Kidney (tissue), 14 donors: Measurements from ENCODE around the gene TBC1D10A. TPM values are rescaled to one million over a fixed set of nuclear protein-coding genes. Genes with fewer than 3 reads are reported as not detected.

ENCODE experiments used
- DNase-seq, 5 donors: peaks; one replicate each; pipeline ENCODE4 v3.0.0-alpha.2; 2013 to 2020
- FAIRE-seq: peaks from 2 replicates; lab custom pipeline; 2012; peaks lifted over from hg19 to GRCh38; lab: Jason Lieb, UNC
- H3K27ac ChIP-seq, 2 donors: one replicate each; pipeline ENCODE4 v1.7.0; 2013; ENCODE audit warnings: low read depth in 2 of 2, low read length in 2 of 2, inconsistent platforms in 1 of 2
- H3K27me3 ChIP-seq: one replicate; pipeline ENCODE4 v1.7.1; 2013; ENCODE audit warnings: low read length, inconsistent platforms; ENCODE audit not compliant: control insufficient read depth, insufficient read depth
- H3K36me3 ChIP-seq, 3 donors: one replicate each; pipeline versions ENCODE4 v1.7.0 to v1.7.1; 2013; ENCODE audit warnings: low read length in 3 of 3, control low read depth in 1 of 3, inconsistent platforms in 1 of 3; ENCODE audit not compliant: insufficient read depth in 3 of 3, control insufficient read depth in 2 of 3
- H3K4me1 ChIP-seq, 3 donors: one replicate each; pipeline versions ENCODE4 v1.7.0 to v1.7.1; 2013; ENCODE audit warnings: low read length in 3 of 3, inconsistent platforms in 1 of 3, low read depth in 1 of 3; ENCODE audit not compliant: control insufficient read depth in 2 of 3, insufficient read depth in 2 of 3
- H3K4me3 ChIP-seq, 3 donors: one replicate each; pipeline versions ENCODE4 v1.7.0 to v1.8.1; 2013; ENCODE audit warnings: low read length in 3 of 3, control low read depth in 1 of 3, inconsistent platforms in 1 of 3
- H3K9ac ChIP-seq, 3 donors: one replicate each; pipeline versions ENCODE4 v1.7.0 to v1.7.1; 2013; ENCODE audit warnings: low read length in 3 of 3, control low read depth in 1 of 3, inconsistent platforms in 1 of 3
- H3K9me3 ChIP-seq, 3 donors: one replicate each; pipeline versions ENCODE4 v1.7.0 to v1.7.1; 2013; ENCODE audit warnings: low read length in 3 of 3, control low read depth in 1 of 3, inconsistent platforms in 1 of 3; ENCODE audit not compliant: control insufficient read depth in 2 of 3, insufficient read depth in 1 of 3
- CTCF ChIP-seq: IDR thresholded peaks from 3 replicates; pipeline ENCODE4 v1.5.1; 2012; ENCODE audit warnings: mild to moderate bottlenecking, moderate library complexity, borderline replicate concordance; ENCODE audit not compliant: insufficient read depth; ENCODE audit errors: extremely low read depth
- intact Hi-C: fragments of 100-400 bp; cut with DNase I; formaldehyde crosslinking; loops from one replicate; pipeline ENCODE4 v1.11.1; 2022
- polyA plus RNA-seq: library from polyadenylated mRNA; stranded (reverse); fragments of 350-450 nt; fragmentation: Illumina TruSeq; extraction: RNeasy Lipid Tissue Mini Kit (QIAGEN cat#74804); gene quantifications from one replicate; pipeline ENCODE4 v1.2.3, GENCODE V29; 2014; ENCODE audit warnings: low read depth, low replicate concordance; ENCODE audit not compliant: insufficient read depth
- total RNA-seq: library from RNA; stranded (reverse); fragmentation: NEBNext Ultra II Directional; extraction: Animal tissue kit (Norgen Biotek cat#: 25700); gene quantifications from one replicate; pipeline ENCODE4 v1.2.1, GENCODE V29; 2021
- donor health status: control.
- donor health status: control.
- donor health status: control.
- donor health status: control.
- donor health status: control.
- donor health status: DM: yes; HTN: yes; CAD: no.
- donor health status: Normal renal cell carcinoma (clear cell type).

TBC1D10A gene
- total and polyA plus RNA-seq, 2 donors from 2014 or later, result 31.0 to 34.5 TPM

DNA sequence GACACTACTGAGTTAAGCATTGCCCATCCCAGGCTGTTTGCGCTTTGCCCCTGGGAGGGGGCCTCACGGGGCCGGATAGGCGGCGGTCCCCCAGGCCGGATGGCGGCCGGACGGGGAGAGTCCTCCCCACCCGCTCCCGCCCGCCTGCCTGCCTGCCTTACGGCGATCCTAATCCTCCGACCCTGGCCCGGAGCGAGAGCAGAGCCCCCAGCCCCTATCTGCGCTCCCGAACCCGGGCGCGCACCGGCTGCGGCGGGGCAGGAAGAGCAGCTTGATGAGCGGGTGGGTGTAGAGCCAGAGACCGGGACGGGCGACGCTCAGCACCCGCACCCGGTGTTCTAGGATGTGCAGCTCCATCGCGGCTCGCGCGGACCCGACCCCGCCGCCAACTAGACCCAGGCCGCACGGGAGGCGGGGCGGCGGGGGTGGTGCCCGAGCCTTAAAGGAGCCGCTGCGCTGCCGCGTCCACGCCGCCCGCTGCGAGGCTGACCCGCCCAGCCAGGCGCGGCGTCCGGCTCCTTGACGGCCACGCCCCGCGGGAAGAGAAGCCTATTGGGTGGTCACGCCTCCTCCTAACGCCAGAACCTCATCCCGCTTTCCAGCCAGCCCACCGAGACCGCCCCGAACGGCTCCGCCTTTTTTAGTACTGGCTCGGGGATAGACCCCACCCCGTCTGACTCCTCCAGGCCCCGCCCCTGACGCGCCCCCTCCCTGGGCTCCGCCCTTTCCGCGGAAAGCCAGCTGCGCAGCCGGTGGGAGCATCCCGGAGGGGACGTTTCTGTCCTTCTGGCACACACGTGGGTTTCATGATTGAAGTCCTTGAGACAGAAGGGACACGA is 37.4 kb downstream of the TBC1D10A start, which contains the start of gene CASTOR1:
Gene CASTOR1, minus strand, starts transcription at position 365 of the 839 bp plus-strand sequence. Its CDS starts 8 bp downstream, at position 357.
- Histone ChIP-seq H3K36me3 (peaks cover 0 to 33% (median 16%) of the 10 kb centered on the region in 3 donors), H3K27me3 (no peaks in the 10 kb centered on the region), H3K27ac (peak within 1 kb of the TSS; percentile 91 to 93), H3K4me3 (peak within 1 kb of the TSS; percentile 63 to 81 (median 66)), H3K9me3 (no peaks in the 10 kb centered on the region), H3K4me1 (peaks cover 0 to 33% (median 31%) of the 10 kb centered on the region in 3 donors), H3K9ac (peak within 1 kb of the TSS in 2 of 3 donors; percentile 68 to 76)
- DNase-seq (peak; percentile 98 to 100 (median 99)), FAIRE-seq (no peak)
- no peak for TF ChIP-seq CTCF
- intact Hi-C loops, result no loop called here

- peak overlapping the region in 2 of 3 donors; percentile 66 to 76 for H3K9ac ChIP-seq
- intact Hi-C loops, result no loop called here
- no peak for FAIRE-seq
- H3K4me1 ChIP-seq, result peaks cover 0 to 33% (median 31%) of the 10 kb centered on the region in 3 donors
- peak overlapping the region; percentile 81 to 90 for H3K27ac ChIP-seq
- peaks cover 0 to 26% (median 10%) of the 10 kb centered on the region in 3 donors for H3K36me3 ChIP-seq
- DNase-seq, result peak in 2 of 5 donors; percentile 31 to 75
- no peaks in the 10 kb centered on the region for H3K27me3 ChIP-seq
- no peaks in the 10 kb centered on the region for H3K9me3 ChIP-seq
- peak overlapping the region; percentile 63 to 81 (median 66) for H3K4me3 ChIP-seq
- TF ChIP-seq CTCF, result peak; percentile 0
Observed at GRCh38 chr22:30288419-30289140, 38.2 kb downstream of the TBC1D10A start.

DNA sequence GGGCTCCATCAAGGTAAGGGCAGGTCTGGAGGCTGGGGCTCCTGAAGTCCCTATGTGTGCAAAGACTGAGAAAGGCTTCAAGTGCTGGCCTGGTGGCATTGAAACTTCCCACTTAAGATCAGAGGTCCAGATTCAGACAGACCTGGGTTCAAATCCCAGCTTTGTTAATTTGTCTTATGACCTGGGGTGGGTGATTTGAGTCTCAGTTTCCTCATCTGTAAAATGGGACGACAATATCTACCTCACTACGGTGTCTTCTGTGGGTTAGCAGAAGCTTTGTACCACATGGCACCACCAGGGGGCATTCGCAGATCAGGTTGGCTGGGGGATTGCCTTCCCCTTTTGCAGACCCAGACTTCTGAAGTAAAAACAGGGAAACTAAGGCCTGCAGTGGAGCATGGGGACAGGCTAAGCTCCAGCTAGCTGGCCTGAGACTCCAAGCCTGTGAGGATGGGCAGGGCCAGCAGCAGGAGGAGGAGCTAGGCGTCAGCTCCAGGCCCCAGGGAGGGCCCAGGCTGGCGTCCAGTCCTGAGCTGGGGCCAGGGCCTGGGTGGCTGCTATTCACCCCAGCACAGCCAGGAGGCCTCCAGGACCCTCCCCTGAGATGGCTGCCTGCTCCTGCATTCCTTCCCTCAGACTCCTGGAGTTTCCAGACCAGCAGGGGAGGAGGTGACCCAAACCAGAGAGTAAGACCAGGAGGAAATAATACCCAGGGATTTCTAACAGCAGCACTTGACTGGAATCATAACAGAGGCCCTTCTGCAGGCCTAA is 38.9 kb downstream of the TBC1D10A start:
- H3K27ac ChIP-seq, result peak overlapping the region; percentile 40 to 52
- H3K4me1 ChIP-seq, result peaks cover 0 to 33% (median 31%) of the 10 kb centered on the region in 3 donors
- peaks cover 0 to 19% (median 7%) of the 10 kb centered on the region in 3 donors for H3K36me3 ChIP-seq
- H3K9me3 ChIP-seq, result no peaks in the 10 kb centered on the region
- peak; percentile 70 for FAIRE-seq
- intact Hi-C loops, result no loop called here
- peak overlapping the region in 2 of 3 donors; percentile 66 to 76 for H3K9ac ChIP-seq
- peak; percentile 86 to 94 (median 88) for DNase-seq
- peak overlapping the region in 2 of 3 donors; percentile 63 to 81 for H3K4me3 ChIP-seq
- H3K27me3 ChIP-seq, result no peaks in the 10 kb centered on the region
- TF ChIP-seq CTCF, result peak; percentile 70
